Neural cell (in vitro differentiated cells): ENCODE results near the gene VIPR1. TPM values are rescaled to one million over a fixed set of nuclear protein-coding genes. Genes with fewer than 3 reads are reported as not detected.

Source experiments
- H2AFZ ChIP-seq: fragments of 200-600, 300-800 bp; sonication (generic), shearing (Covaris generic); 2 replicates; pipeline ENCODE4 v1.6.0; 2014; ENCODE audit warnings: low read depth, mild to moderate bottlenecking, antibody characterized with exemption, low read length, moderate library complexity
- H3F3A ChIP-seq: fragments of 200-600 bp; shearing (Covaris generic); 2 replicates; pipeline ENCODE4 v1.6.1; 2016; ENCODE audit warnings: mild to moderate bottlenecking, moderate library complexity, mixed read lengths, antibody characterized with exemption, low read length; ENCODE audit not compliant: insufficient read depth, poor library complexity, severe bottlenecking
- H3K27ac ChIP-seq: fragments of 200-600, 300-800 bp; sonication (generic), shearing (Covaris generic); 2 replicates; pipeline ENCODE4 v1.5.1; 2014; ENCODE audit warnings: mild to moderate bottlenecking, low read length, moderate library complexity
- H3K27me3 ChIP-seq: fragments of 300-800, 200-600 bp; sonication (generic), shearing (Covaris generic); 2 replicates; pipeline ENCODE4 v1.6.0; 2014; ENCODE audit warnings: mild to moderate bottlenecking, low read depth, low read length, moderate library complexity; ENCODE audit not compliant: insufficient read depth
- H3K36me3 ChIP-seq: fragments of 300-800, 200-600 bp; sonication (generic), shearing (Covaris generic); 2 replicates; pipeline ENCODE4 v1.5.1; 2014; ENCODE audit warnings: mild to moderate bottlenecking, antibody characterized with exemption, low read length, moderate library complexity; ENCODE audit not compliant: insufficient read depth
- H3K4me2 ChIP-seq: fragments of 300-800, 200-600 bp; sonication (generic), shearing (Covaris generic); 2 replicates; pipeline ENCODE4 v1.6.0; 2014; ENCODE audit warnings: mild to moderate bottlenecking, low read length
- H3K4me3 ChIP-seq: fragments of 300-800, 200-600 bp; sonication (generic), shearing (Covaris generic); 2 replicates; pipeline ENCODE4 v1.5.1; 2014; ENCODE audit warnings: mild to moderate bottlenecking, low read length, moderate library complexity
- H3K79me2 ChIP-seq: fragments of 200-600 bp; shearing (Covaris generic); replicated peaks from 2 replicates; pipeline ENCODE4 v1.6.0; 2014; ENCODE audit warnings: mild to moderate bottlenecking, low read length, moderate library complexity; ENCODE audit not compliant: insufficient read depth
- H3K9ac ChIP-seq: fragments of 300-800, 200-600 bp; sonication (generic), shearing (Covaris generic); 2 replicates; pipeline ENCODE4 v1.6.1; 2016; ENCODE audit warnings: mild to moderate bottlenecking, low read length, mixed read lengths
- H3K9me2 ChIP-seq: fragments of 200-600 bp; shearing (Covaris generic); 2 replicates; pipeline ENCODE4 v1.6.1; 2016; ENCODE audit warnings: mild to moderate bottlenecking, low read length, mixed read lengths; ENCODE audit not compliant: insufficient read depth
- H3K9me3 ChIP-seq: fragments of 200-600, 300-800 bp; sonication (generic), shearing (Covaris generic); 2 replicates; pipeline ENCODE4 v1.6.1; 2016; ENCODE audit warnings: mild to moderate bottlenecking, mixed run types, low read length, moderate library complexity, mixed read lengths
- H4K20me1 ChIP-seq: fragments of 200-600 bp; shearing (Covaris generic); 2 replicates; pipeline ENCODE4 v1.6.1; 2016; ENCODE audit warnings: mild to moderate bottlenecking, mixed run types; ENCODE audit not compliant: insufficient read depth
- CTCF ChIP-seq: fragments of 450-650 bp; IDR thresholded peaks from 2 replicates; pipeline ENCODE4 v1.5.1; 2014; ENCODE audit warnings: antibody characterized with exemption, mild to moderate bottlenecking, moderate library complexity; ENCODE audit not compliant: poor library complexity, severe bottlenecking
- EP300 ChIP-seq: fragments of 450-650 bp; conservative IDR thresholded peaks from 2 replicates; pipeline ENCODE4 v1.6.1; 2014; ENCODE audit warnings: antibody characterized with exemption, mild to moderate bottlenecking, moderate library complexity; ENCODE audit not compliant: poor library complexity, severe bottlenecking
- EZH2 ChIP-seq: fragments of 200-600, 300-800 bp; shearing (Covaris generic), sonication (generic); IDR thresholded peaks from 2 replicates; pipeline ENCODE4 v1.6.1; 2014; ENCODE audit warnings: antibody characterized with exemption, low read length, borderline replicate concordance, mild to moderate bottlenecking; ENCODE audit not compliant: insufficient read depth, poor library complexity, severe bottlenecking
- MXI1 ChIP-seq: fragments of 450-650 bp; conservative IDR thresholded peaks from 2 replicates; pipeline ENCODE4 v1.6.1; 2014; ENCODE audit warnings: antibody characterized with exemption, mild to moderate bottlenecking; ENCODE audit not compliant: poor library complexity, severe bottlenecking
- POLR2AphosphoS5 ChIP-seq: IDR thresholded peaks from 2 replicates; pipeline ENCODE4 v1.6.1; 2012
- RAD21 ChIP-seq: fragments of 450-650 bp; conservative IDR thresholded peaks from 2 replicates; pipeline ENCODE4 v1.6.1; 2014; ENCODE audit warnings: antibody characterized with exemption, mild to moderate bottlenecking, moderate library complexity
- REST ChIP-seq: IDR thresholded peaks from 2 replicates; pipeline ENCODE4 v1.6.1; 2012; ENCODE audit warnings: borderline replicate concordance
- SMC3 ChIP-seq: fragments of 450-650 bp; conservative IDR thresholded peaks from 2 replicates; pipeline ENCODE4 v1.6.1; 2014; ENCODE audit warnings: antibody characterized with exemption, mild to moderate bottlenecking, moderate library complexity; ENCODE audit not compliant: poor library complexity
- TAF1 ChIP-seq: IDR thresholded peaks from 2 replicates; pipeline ENCODE4 v1.6.1; 2012; ENCODE audit warnings: low read depth
- polyA plus RNA-seq: library from polyadenylated mRNA; depleted of rRNA; stranded (reverse); fragments of >200 nt; gene quantifications from 2 replicates; pipeline ENCODE4 v1.2.3, GENCODE V29; 2014

Gene VIPR1
- polyA plus RNA-seq, 1 donor from 2014 or later, result 1.6 TPM

GRCh38 chr3:42532229-42532628 lies 29.8 kb downstream of the VIPR1 start:
- H3K79me2 ChIP-seq, result no peaks in the 10 kb centered on the region
- no peaks in the 10 kb centered on the region for H3K36me3 ChIP-seq
- H3K4me3 ChIP-seq, result no peak overlapping the region
- H3K9me2 ChIP-seq, result no peaks in the 10 kb centered on the region
- no peaks in the 10 kb centered on the region for H3F3A ChIP-seq
- no peaks in the 10 kb centered on the region for H3K9me3 ChIP-seq
- no peak overlapping the region for H2AFZ ChIP-seq
- no peak overlapping the region for H3K4me2 ChIP-seq
- H3K27ac ChIP-seq, result no peak overlapping the region
- H4K20me1 ChIP-seq, result no peaks in the 10 kb centered on the region
- no peak for TF ChIP-seq TAF1
- no peak overlapping the region for H3K9ac ChIP-seq
- no peaks in the 10 kb centered on the region for H3K27me3 ChIP-seq

GRCh38 chr3:42533161-42533897 lies 30.9 kb downstream of the VIPR1 start:
- H3F3A ChIP-seq, result no peaks in the 10 kb centered on the region
- TF ChIP-seq MXI1 (no peak), EZH2 (no peak), SMC3 (no peak), TAF1 (no peak), EP300 (no peak), POLR2AphosphoS5 (no peak), CTCF (no peak), REST (no peak), RAD21 (no peak)
- no peaks in the 10 kb centered on the region for H3K9me2 ChIP-seq
- H3K79me2 ChIP-seq, result no peaks in the 10 kb centered on the region
- no peaks in the 10 kb centered on the region for H3K27me3 ChIP-seq
- no peak overlapping the region for H3K4me3 ChIP-seq
- no peak overlapping the region for H3K27ac ChIP-seq
- no peaks in the 10 kb centered on the region for H4K20me1 ChIP-seq
- H2AFZ ChIP-seq, result no peak overlapping the region
- no peak overlapping the region for H3K4me2 ChIP-seq
- H3K9me3 ChIP-seq, result no peaks in the 10 kb centered on the region
- no peak overlapping the region for H3K9ac ChIP-seq
- no peaks in the 10 kb centered on the region for H3K36me3 ChIP-seq
